ENCODE results near the gene TIAM1.

GRCh38 chr21:31366825-31367224 is 22.8 kb upstream of the TIAM1 start:
- no peak for TF ChIP-seq CTCF (IDR thresholded peaks at IDR 0.05)
- no peak for TF ChIP-seq POLR2A (IDR thresholded peaks at IDR 0.05)

Data from right lobe of liver (tissue), 4 donors.